ENCODE measurements around the gene MAN1A1.

- no peak for TF ChIP-seq EZH2phosphoT487 (IDR thresholded peaks at IDR 0.05; ENCODE audit: borderline replicate concordance)
- no peak for TF ChIP-seq CTCF (conservative IDR thresholded peaks at IDR 0.05; ENCODE audit: low read length)
Observed at GRCh38 chr6:119158057-119158848, 191.3 kb downstream of the MAN1A1 start.

Measured in Loucy (cell line).